Measurements from ENCODE around the gene TRAM2. TPM values are rescaled to one million over a fixed set of nuclear protein-coding genes. Genes with fewer than 3 reads are reported as not detected.

TRAM2 gene
- total RNA-seq, 1 experiment from 2014 or later = 21.3 TPM

DNA sequence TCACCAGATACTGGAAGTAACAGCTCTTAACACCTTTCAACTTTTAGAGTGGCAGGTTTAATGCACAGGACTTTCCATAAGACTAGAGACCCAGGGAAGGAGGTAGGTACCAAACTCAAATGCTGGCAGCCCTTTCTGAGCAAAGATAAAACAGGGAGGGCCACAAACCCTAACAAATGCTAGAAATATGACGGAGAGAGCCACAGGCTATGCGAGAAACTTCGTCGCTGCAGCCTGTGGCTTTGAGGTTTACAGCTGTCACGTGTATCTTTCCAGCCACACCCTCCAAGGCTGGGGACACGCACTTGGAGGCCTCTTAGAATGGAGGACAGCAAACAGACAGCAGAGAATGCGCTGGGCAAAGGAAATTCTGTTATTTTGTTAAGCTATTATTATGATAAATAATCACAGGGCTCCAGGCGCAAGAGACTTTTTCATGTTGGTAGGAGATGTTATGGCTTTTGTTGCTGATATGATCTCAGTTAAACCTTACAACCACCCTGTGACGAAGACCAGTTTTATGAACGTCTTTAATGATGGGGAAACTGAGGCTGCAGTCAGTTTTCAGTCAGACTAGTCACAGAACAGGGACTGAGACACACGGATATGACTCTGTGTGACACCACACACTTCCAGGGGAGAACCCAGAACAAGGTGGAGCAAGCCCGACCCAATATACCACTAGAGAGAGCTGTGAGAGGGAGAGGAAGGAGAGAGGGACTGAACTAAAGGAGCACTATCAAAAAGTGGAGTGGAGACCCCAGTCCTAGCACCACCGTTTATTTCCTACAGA lies 2.0 kb downstream of the TRAM2 start:
- no peak for ATAC-seq
- CTCF ChIA-PET = no interaction called here
- Histone ChIP-seq H3K27me3 (ENCODE audit: insufficient read depth, low read length) (no peaks in the 10 kb centered on the region), H3K4me2 (ENCODE audit: low read length) (peak overlapping the region; percentile 94), H3K4me3 (replicated peaks in 1 of 2; ENCODE audit: low read depth in 1 of 2, low read length in 2 of 2) (no peak overlapping the region; a peak in 1 of 4 replicates), H3K9me2 (ENCODE audit: insufficient read depth) (no peaks in the 10 kb centered on the region), H3K79me2 (ENCODE audit: insufficient read depth, low read length) (peaks cover 62% of the 10 kb centered on the region), H3K27ac (ENCODE audit: low read depth, low read length) (no peak overlapping the region), H3K36me3 (ENCODE audit: control insufficient read depth in 1 of 2, insufficient read depth in 2 of 2, low read length in 2 of 2) (no peaks in the 10 kb centered on the region), H2AFZ (ENCODE audit: low read depth, low read length, poor library complexity, severe bottlenecking) (no peak overlapping the region), H3K4me1 (ENCODE audit: control insufficient read depth in 1 of 2, insufficient read depth in 2 of 2, low read length in 2 of 2) (peaks cover 11 to 34% of the 10 kb centered on the region in 2 experiments; a peak in 3 of 4 replicates), H3K9me3 (ENCODE audit: control insufficient read depth in 1 of 2, insufficient read depth in 1 of 2, low read depth in 1 of 2, low read length in 2 of 2) (no peaks in the 10 kb centered on the region), H4K20me1 (ENCODE audit: insufficient read depth) (no peaks in the 10 kb centered on the region), H3K9ac (ENCODE audit: low read length) (no peak overlapping the region)
- no peak for DNase-seq (ENCODE audit: low read depth, low spot score)
- POLR2A ChIA-PET = no interaction called here
- intact Hi-C loops (cut with micrococcal nuclease) = loop anchor here (5.0 kb wide), 1 partner anchor 158 kb away; no protein-coding TSS in a partner anchor
- RAD21 ChIA-PET (ENCODE audit: low non-redundant PET in 1 of 2, low total read pairs in 2 of 2, uncharacterized antibody in 2 of 2, unreplicated experiment in 2 of 2) = no interaction called here
- no TSS peak for BruUV-seq (replicated peaks)
- no peak for TF ChIP-seq CEBPB (IDR thresholded peaks at IDR 0.05; ENCODE audit: low read depth)
- no peak for TF ChIP-seq SIN3A (IDR thresholded peaks at IDR 0.05; ENCODE audit: low read depth)
- TF ChIP-seq ATF3 (IDR thresholded peaks at IDR 0.05) = no peak
- TF ChIP-seq, protein P1, sequence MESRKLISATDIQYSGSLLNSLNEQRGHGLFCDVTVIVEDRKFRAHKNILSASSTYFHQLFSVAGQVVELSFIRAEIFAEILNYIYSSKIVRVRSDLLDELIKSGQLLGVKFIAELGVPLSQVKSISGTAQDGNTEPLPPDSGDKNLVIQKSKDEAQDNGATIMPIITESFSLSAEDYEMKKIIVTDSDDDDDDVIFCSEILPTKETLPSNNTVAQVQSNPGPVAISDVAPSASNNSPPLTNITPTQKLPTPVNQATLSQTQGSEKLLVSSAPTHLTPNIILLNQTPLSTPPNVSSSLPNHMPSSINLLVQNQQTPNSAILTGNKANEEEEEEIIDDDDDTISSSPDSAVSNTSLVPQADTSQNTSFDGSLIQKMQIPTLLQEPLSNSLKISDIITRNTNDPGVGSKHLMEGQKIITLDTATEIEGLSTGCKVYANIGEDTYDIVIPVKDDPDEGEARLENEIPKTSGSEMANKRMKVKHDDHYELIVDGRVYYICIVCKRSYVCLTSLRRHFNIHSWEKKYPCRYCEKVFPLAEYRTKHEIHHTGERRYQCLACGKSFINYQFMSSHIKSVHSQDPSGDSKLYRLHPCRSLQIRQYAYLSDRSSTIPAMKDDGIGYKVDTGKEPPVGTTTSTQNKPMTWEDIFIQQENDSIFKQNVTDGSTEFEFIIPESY (IDR thresholded peaks at IDR 0.05; ENCODE audit: extremely low read depth, insufficient replicate concordance, low read length) = no peak
- TF ChIP-seq ZFX (IDR thresholded peaks at IDR 0.05) = no peak

GRCh38 chr6:52573295-52573694 lies 3.6 kb downstream of the TRAM2 start:
- ATAC-seq (no peak), DNase-seq (ENCODE audit: low read depth, low spot score) (no peak)
- Histone ChIP-seq H3K4me1 (ENCODE audit: control insufficient read depth in 1 of 2, insufficient read depth in 2 of 2, low read length in 2 of 2) (peaks cover 11 to 34% of the 10 kb centered on the region in 2 experiments; a peak in 3 of 4 replicates), H3K9me3 (ENCODE audit: control insufficient read depth in 1 of 2, insufficient read depth in 1 of 2, low read depth in 1 of 2, low read length in 2 of 2) (no peaks in the 10 kb centered on the region), H3K4me2 (ENCODE audit: low read length) (peak overlapping the region; percentile 5; the same call in 1 of the 2 replicates), H2AFZ (ENCODE audit: low read depth, low read length, poor library complexity, severe bottlenecking) (no peak overlapping the region), H3K79me2 (ENCODE audit: insufficient read depth, low read length) (peaks cover 73% of the 10 kb centered on the region), H3K36me3 (ENCODE audit: control insufficient read depth in 1 of 2, insufficient read depth in 2 of 2, low read length in 2 of 2) (no peaks in the 10 kb centered on the region), H3K27me3 (ENCODE audit: insufficient read depth, low read length) (no peaks in the 10 kb centered on the region), H3K27ac (ENCODE audit: low read depth, low read length) (no peak overlapping the region), H3K9me2 (ENCODE audit: insufficient read depth) (0 out of 2 replicates have a peak, but pooled peaks cover under 1% of the 10 kb centered on the region), H4K20me1 (ENCODE audit: insufficient read depth) (no peaks in the 10 kb centered on the region), H3K9ac (ENCODE audit: low read length) (no peak overlapping the region), H3K4me3 (replicated peaks in 1 of 2; ENCODE audit: low read depth in 1 of 2, low read length in 2 of 2) (no peak overlapping the region)
- CTCF ChIA-PET = no interaction called here
- RAD21 ChIA-PET (ENCODE audit: low non-redundant PET in 1 of 2, low total read pairs in 2 of 2, uncharacterized antibody in 2 of 2, unreplicated experiment in 2 of 2) = no interaction called here
- no peak for TF ChIP-seq ZFX (IDR thresholded peaks at IDR 0.05)
- TF ChIP-seq FOSL1 (IDR thresholded peaks at IDR 0.05; ENCODE audit: low read depth) = no peak
- no peak for TF ChIP-seq YY1 (IDR thresholded peaks at IDR 0.05; ENCODE audit: extremely low read depth, insufficient replicate concordance, low read depth, low read length)
- TF ChIP-seq EGR1 (IDR thresholded peaks at IDR 0.05; ENCODE audit: low read depth) = no peak
- TF ChIP-seq REST (IDR thresholded peaks at IDR 0.05; ENCODE audit: low read depth) = no peak
- TF ChIP-seq CBX3 (IDR thresholded peaks at IDR 0.05; ENCODE audit: low read depth) = no peak
- no TSS peak for BruUV-seq (replicated peaks)
- POLR2A ChIA-PET = no interaction called here
- intact Hi-C loops (cut with micrococcal nuclease) = no loop called here
